ENCODE results near the gene PDZRN3.

DNA sequence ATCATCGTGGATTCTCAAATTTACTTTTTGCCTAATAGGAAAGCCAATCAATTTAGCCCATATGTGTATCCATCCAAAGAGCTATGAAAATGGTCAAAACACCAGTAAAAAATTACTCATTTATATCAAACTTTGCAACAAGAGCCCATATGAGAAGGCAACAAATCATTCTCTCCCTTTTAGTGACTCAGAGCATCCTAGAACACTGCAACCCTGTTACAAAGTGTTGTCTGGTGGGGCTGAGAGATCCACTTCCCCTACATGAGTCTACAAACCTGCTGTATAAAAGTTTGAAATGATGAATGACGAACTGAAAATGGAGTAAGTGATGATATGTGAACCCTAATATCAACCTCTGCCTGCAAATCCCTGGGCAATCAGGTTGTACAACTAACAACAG, 23.3 kb downstream of the PDZRN3 start:
- TF ChIP-seq, protein P1, sequence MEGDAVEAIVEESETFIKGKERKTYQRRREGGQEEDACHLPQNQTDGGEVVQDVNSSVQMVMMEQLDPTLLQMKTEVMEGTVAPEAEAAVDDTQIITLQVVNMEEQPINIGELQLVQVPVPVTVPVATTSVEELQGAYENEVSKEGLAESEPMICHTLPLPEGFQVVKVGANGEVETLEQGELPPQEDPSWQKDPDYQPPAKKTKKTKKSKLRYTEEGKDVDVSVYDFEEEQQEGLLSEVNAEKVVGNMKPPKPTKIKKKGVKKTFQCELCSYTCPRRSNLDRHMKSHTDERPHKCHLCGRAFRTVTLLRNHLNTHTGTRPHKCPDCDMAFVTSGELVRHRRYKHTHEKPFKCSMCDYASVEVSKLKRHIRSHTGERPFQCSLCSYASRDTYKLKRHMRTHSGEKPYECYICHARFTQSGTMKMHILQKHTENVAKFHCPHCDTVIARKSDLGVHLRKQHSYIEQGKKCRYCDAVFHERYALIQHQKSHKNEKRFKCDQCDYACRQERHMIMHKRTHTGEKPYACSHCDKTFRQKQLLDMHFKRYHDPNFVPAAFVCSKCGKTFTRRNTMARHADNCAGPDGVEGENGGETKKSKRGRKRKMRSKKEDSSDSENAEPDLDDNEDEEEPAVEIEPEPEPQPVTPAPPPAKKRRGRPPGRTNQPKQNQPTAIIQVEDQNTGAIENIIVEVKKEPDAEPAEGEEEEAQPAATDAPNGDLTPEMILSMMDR (IDR thresholded peaks at IDR 0.05) = no peak
- TF ChIP-seq TCF7L2 (IDR thresholded peaks at IDR 0.05; ENCODE audit: low read depth, low read length) (no peak), POLR2AphosphoS5 (IDR thresholded peaks at IDR 0.05; ENCODE audit: low read depth, low read length) (no peak)
